GM23338 (cell line): ENCODE measurements around the gene ANKFN1. TPM values are rescaled to one million over a fixed set of nuclear protein-coding genes. Genes with fewer than 3 reads are reported as not detected.

Experiments
- ATAC-seq: fragments of 200-7000 bp; cut with Tn5 transposase; 3 replicates; pipeline ENCODE4 v1.9.1; 2020
- DNase-seq: peaks from one replicate; pipeline ENCODE4 v3.0.0-alpha.2; 2015; ENCODE audit warnings: low spot score
- H2AFZ ChIP-seq: fragments of 200-600 bp; sonication (generic); 2 replicates; pipeline ENCODE4 v1.8.0; 2016; ENCODE audit warnings: antibody characterized with exemption, mild to moderate bottlenecking, moderate library complexity
- H3F3A ChIP-seq: fragments of 200-600 bp; sonication (generic); replicated peaks from 2 replicates; pipeline ENCODE4 v1.8.0; 2017; ENCODE audit warnings: antibody characterized with exemption, mixed run types, low read depth
- H3K27ac ChIP-seq: fragments of 200-600 bp; sonication (generic); 2 replicates; pipeline ENCODE4 v1.6.1; 2016; ENCODE audit warnings: low read depth
- H3K27me3 ChIP-seq: fragments of 200-600 bp; sonication (generic); 2 replicates; pipeline ENCODE4 v1.8.0; 2016; ENCODE audit warnings: mild to moderate bottlenecking, mixed run types, moderate library complexity; ENCODE audit not compliant: insufficient read depth
- H3K36me3 ChIP-seq: fragments of 200-600 bp; sonication (generic); 2 replicates; pipeline ENCODE4 v1.8.0; 2016; ENCODE audit warnings: mild to moderate bottlenecking; ENCODE audit not compliant: insufficient read depth
- H3K4me1 ChIP-seq: fragments of 200-600 bp; sonication (generic); 2 replicates; pipeline ENCODE4 v1.8.0; 2016; ENCODE audit warnings: mild to moderate bottlenecking, moderate library complexity; ENCODE audit not compliant: insufficient read depth
- H3K4me2 ChIP-seq: fragments of 200-600 bp; sonication (generic); 2 replicates; pipeline ENCODE4 v1.7.1; 2017; ENCODE audit warnings: mixed run types
- H3K4me3 ChIP-seq: fragments of 200-600 bp; sonication (generic); 2 replicates; pipeline ENCODE4 v1.6.1; 2016; ENCODE audit warnings: mixed run types
- H3K79me2 ChIP-seq: fragments of 200-600 bp; sonication (generic); replicated peaks from 2 replicates; pipeline ENCODE4 v1.8.0; 2017; ENCODE audit warnings: mild to moderate bottlenecking; ENCODE audit not compliant: insufficient read depth
- H3K9me2 ChIP-seq: fragments of 200-600 bp; sonication (generic); 2 replicates; pipeline ENCODE4 v1.8.0; 2017; ENCODE audit not compliant: insufficient read depth
- H4K20me1 ChIP-seq: fragments of 200-600 bp; sonication (generic); replicated peaks from 2 replicates; pipeline ENCODE4 v1.8.0; 2017; ENCODE audit warnings: mild to moderate bottlenecking; ENCODE audit not compliant: insufficient read depth
- H3K27ac Mint-ChIP-seq: 2 replicates; pipeline ENCODE4 v1.8.0; 2020; ENCODE audit warnings: inconsistent platforms, mild to moderate bottlenecking, moderate library complexity, mixed read lengths
- H3K27me3 Mint-ChIP-seq: 3 replicates; pipeline ENCODE4 v1.8.0; 2022; ENCODE audit warnings: low read depth, mild to moderate bottlenecking, moderate library complexity, mixed read lengths, inconsistent platforms; ENCODE audit not compliant: insufficient read depth, poor library complexity
- H3K36me3 Mint-ChIP-seq: 3 replicates; pipeline ENCODE4 v1.8.0; 2021; ENCODE audit warnings: low read depth, mild to moderate bottlenecking, inconsistent platforms, moderate library complexity, mixed read lengths
- H3K4me1 Mint-ChIP-seq: 3 replicates; pipeline ENCODE4 v1.8.0; 2020; ENCODE audit warnings: mild to moderate bottlenecking, inconsistent platforms, mixed read lengths
- H3K4me3 Mint-ChIP-seq: 3 replicates; pipeline ENCODE4 v1.8.0; 2021; ENCODE audit warnings: moderate library complexity, mild to moderate bottlenecking, inconsistent platforms, mixed read lengths
- H3K9me3 Mint-ChIP-seq: 3 replicates; pipeline ENCODE4 v1.8.0; 2020; ENCODE audit warnings: moderate library complexity, mild to moderate bottlenecking, inconsistent platforms, mixed read lengths
- CREB1 ChIP-seq: fragments of 250-450 bp; sonication (Bioruptor Pico); IDR thresholded peaks from 2 replicates; pipeline ENCODE4 v1.5.0; 2020; ENCODE audit warnings: low read depth, mild to moderate bottlenecking, moderate library complexity
- CTCF ChIP-seq, 2 experiments: fragments of 200-600 bp in 1 of 2; sonication (generic) in 1 of 2; conservative IDR thresholded peaks; 2 replicates each; pipeline versions ENCODE4 v1.5.1 to v1.6.1; 2016 to 2017; ENCODE audit warnings: antibody characterized with exemption in 2 of 2, low read depth in 2 of 2, mild to moderate bottlenecking in 2 of 2, moderate library complexity in 1 of 2
- EZH2 ChIP-seq: fragments of 200-600 bp; sonication (generic); IDR thresholded peaks from one replicate; pipeline ENCODE4 v1.8.0; 2017; ENCODE audit warnings: antibody characterized with exemption, mild to moderate bottlenecking, low read depth; ENCODE audit not compliant: unreplicated experiment
- EZH2phosphoT487 ChIP-seq: fragments of 200-600 bp; sonication (generic); IDR thresholded peaks from one replicate; pipeline ENCODE4 v1.8.1; 2018; ENCODE audit warnings: antibody characterized with exemption; ENCODE audit not compliant: unreplicated experiment
- JUNB ChIP-seq: IDR thresholded peaks from one replicate; pipeline ENCODE4 v1.6.1; 2016; ENCODE audit warnings: antibody characterized with exemption; ENCODE audit not compliant: unreplicated experiment
- ZNF331 ChIP-seq: fragments of 250-450 bp; sonication (Bioruptor Pico); IDR thresholded peaks from 2 replicates; pipeline ENCODE4 v1.5.0; 2020; ENCODE audit warnings: low read depth, mild to moderate bottlenecking, moderate library complexity
- ZNF462 ChIP-seq: fragments of 250-450 bp; sonication (Bioruptor Pico); IDR thresholded peaks from 2 replicates; pipeline ENCODE4 v1.5.0; 2020; ENCODE audit warnings: mild to moderate bottlenecking, moderate library complexity
- polyA plus RNA-seq: library from polyadenylated mRNA; unstranded; fragments of >200 nt; fragmentation: Nextera tagmentation; extraction: Ambion mirVana; gene quantifications from 2 replicates; pipeline ENCODE4 v1.2.1, GENCODE V29; 2016
- total RNA-seq: library from RNA; depleted of rRNA; stranded (reverse); fragments of >200 nt; shearing (Covaris generic); gene quantifications from 2 replicates; pipeline ENCODE4 v1.2.3, GENCODE V29; 2014
- TF ChIP-seq, protein P1 (sequence below): IDR thresholded peaks from 2 replicates; pipeline ENCODE4 v1.6.1; 2016; ENCODE audit warnings: antibody characterized with exemption

Gene ANKFN1
- total and polyA plus RNA-seq, 2 experiments from 2014 or later, result not detected

- TF ChIP-seq ZNF462 (CRISPR knock-in tag) (no peak), EZH2phosphoT487 (no peak), ZNF331 (no peak), CREB1 (CRISPR knock-in tag) (no peak)
- TF ChIP-seq, protein P1, sequence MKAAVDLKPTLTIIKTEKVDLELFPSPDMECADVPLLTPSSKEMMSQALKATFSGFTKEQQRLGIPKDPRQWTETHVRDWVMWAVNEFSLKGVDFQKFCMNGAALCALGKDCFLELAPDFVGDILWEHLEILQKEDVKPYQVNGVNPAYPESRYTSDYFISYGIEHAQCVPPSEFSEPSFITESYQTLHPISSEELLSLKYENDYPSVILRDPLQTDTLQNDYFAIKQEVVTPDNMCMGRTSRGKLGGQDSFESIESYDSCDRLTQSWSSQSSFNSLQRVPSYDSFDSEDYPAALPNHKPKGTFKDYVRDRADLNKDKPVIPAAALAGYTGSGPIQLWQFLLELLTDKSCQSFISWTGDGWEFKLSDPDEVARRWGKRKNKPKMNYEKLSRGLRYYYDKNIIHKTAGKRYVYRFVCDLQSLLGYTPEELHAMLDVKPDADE, result no peak
These were observed 4.6 kb downstream of the ANKFN1 start (continued) for GRCh38 chr17:56157845-56158244.

DNA sequence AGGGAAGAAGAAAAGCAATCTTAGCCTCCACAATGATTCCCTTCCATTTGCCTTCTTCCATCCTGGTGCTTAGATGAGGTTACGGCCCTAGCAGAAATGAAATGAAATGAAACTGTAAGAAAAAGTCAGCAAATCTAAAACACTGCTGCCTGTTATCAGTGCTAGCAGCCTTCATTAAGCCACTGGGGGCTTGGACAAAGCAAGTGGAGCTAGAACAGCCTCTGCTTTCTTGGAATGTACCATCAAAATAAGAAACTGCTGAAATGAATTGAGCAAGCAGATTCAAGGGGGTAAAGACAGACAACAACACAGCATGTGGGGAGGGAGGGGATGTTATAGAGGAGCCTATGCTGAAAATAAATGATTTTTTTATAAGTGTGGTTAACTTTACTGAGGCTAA, 5.1 kb downstream of the ANKFN1 start:
- Histone ChIP-seq H3K4me2 (no peak overlapping the region), H3K27me3 (no peaks in the 10 kb centered on the region), H3K36me3 (no peaks in the 10 kb centered on the region), H3K9me2 (peaks cover 3% of the 10 kb centered on the region; the same call in 1 of the 2 replicates), H3K27ac (no peak overlapping the region), H4K20me1 (no peaks in the 10 kb centered on the region), H3K4me1 (peaks cover 23% of the 10 kb centered on the region), H3K4me3 (no peak overlapping the region), H3F3A (no peaks in the 10 kb centered on the region), H3K79me2 (no peaks in the 10 kb centered on the region), H2AFZ (peak overlapping the region; percentile 86; the same call in 1 of the 2 replicates)
- Mint-ChIP-seq H3K9me3 (no peaks in the 10 kb centered on the region; the same call in 2 of the 3 replicates), H3K4me1 (peaks cover 31% of the 10 kb centered on the region), H3K36me3 (no peaks in the 10 kb centered on the region), H3K27me3 (peaks cover 4% of the 10 kb centered on the region), H3K4me3 (no peak overlapping the region), H3K27ac (no peak overlapping the region)
- no peak for DNase-seq
- ATAC-seq, result no peak
- TF ChIP-seq EZH2 (no peak), CTCF (conservative IDR thresholded peaks at IDR 0.05; ENCODE audit: low read depth in 2 of 2) (no peak), JUNB (no peak)
